B cell (primary cell): ENCODE results near the gene SLC6A20. TPM values are rescaled to one million over a fixed set of nuclear protein-coding genes. Genes with fewer than 3 reads are reported as not detected.

Experiments used
- ATAC-seq: fragments of 200-7000 bp; cut with Tn5 transposase; one replicate; pipeline ENCODE4 v1.10.0; 2021; ENCODE audit warnings: low read depth, mild to moderate bottlenecking, moderate number of reproducible peaks, moderate library complexity
- CTCF ChIA-PET: fragments of 350-600 bp; sonication (Branson Sonifier 250); formaldehyde crosslinking; loops from one replicate; lab custom pipeline; 2021; ENCODE audit warnings: antibody characterized with exemption, inconsistent platforms; lab: Charles Lee
- POLR2A ChIA-PET: fragments of 350-600 bp; sonication (Branson Sonifier 250); formaldehyde crosslinking; loops from one replicate; lab custom pipeline; 2021; ENCODE audit warnings: antibody characterized with exemption; lab: Charles Lee
- DNase-seq: peaks from one replicate; pipeline ENCODE4 v3.0.0; 2013
- H2AFZ ChIP-seq: 2 replicates; pipeline ENCODE4 v1.6.1; 2012; ENCODE audit warnings: mild to moderate bottlenecking, low read depth, low read length; ENCODE audit not compliant: insufficient read depth, poor library complexity, severe bottlenecking
- H3K27ac ChIP-seq, 2 donors: 1 replicate in 1 of 2; 2 replicates in 1 of 2; pipeline ENCODE4 v1.5.1; 2012 to 2013; ENCODE audit warnings: low read length in 2 of 2, mild to moderate bottlenecking in 2 of 2, moderate library complexity in 1 of 2
- H3K27me3 ChIP-seq, 4 experiments: fragments of 200-600 bp in 1 of 4; sonication (generic) in 1 of 4; replicated peaks in 1 of 4; 1 replicate in 2 of 4; 2 replicates in 2 of 4; pipeline versions ENCODE4 v1.6.1 to v1.7.0; 2013 to 2016; ENCODE audit warnings: low read length in 3 of 4, mild to moderate bottlenecking in 2 of 4, mixed read lengths in 1 of 4, moderate library complexity in 1 of 4; ENCODE audit not compliant: insufficient read depth in 4 of 4, control insufficient read depth in 3 of 4; ENCODE audit errors: control extremely low read depth in 1 of 4
- H3K36me3 ChIP-seq, 2 experiments: replicated peaks in 1 of 2; 1 replicate in 1 of 2; 2 replicates in 1 of 2; pipeline versions ENCODE4 v1.6.1 to v1.7.1; 2013; ENCODE audit warnings: low read length in 1 of 2; ENCODE audit not compliant: insufficient read depth in 2 of 2, control insufficient read depth in 1 of 2; ENCODE audit errors: control extremely low read depth in 1 of 2, extremely low read depth in 1 of 2
- H3K4me1 ChIP-seq, 2 donors: fragments of 200-600 bp in 1 of 2; sonication (generic) in 1 of 2; 1 replicate in 1 of 2; 2 replicates in 1 of 2; pipeline versions ENCODE4 v1.5.1 to v1.6.1; 2013 to 2017; ENCODE audit warnings: low read length in 2 of 2; ENCODE audit not compliant: control insufficient read depth in 2 of 2, insufficient read depth in 2 of 2
- H3K4me2 ChIP-seq: replicated peaks from 2 replicates; pipeline ENCODE3; 2012; ENCODE audit warnings: mild to moderate bottlenecking, low read depth, low read length; ENCODE audit not compliant: poor library complexity, severe bottlenecking
- H3K4me3 ChIP-seq, 5 experiments: fragments of 200-600 bp in 1 of 5; sonication (generic) in 1 of 5; 1 replicate in 3 of 5; 2 replicates in 2 of 5; pipeline versions ENCODE4 v1.5.1 to v1.7.0; 2011 to 2016; ENCODE audit warnings: low read length in 4 of 5, mild to moderate bottlenecking in 4 of 5, low read depth in 2 of 5, control low read depth in 1 of 5, moderate library complexity in 1 of 5; ENCODE audit not compliant: insufficient read depth in 1 of 5; ENCODE audit errors: control extremely low read depth in 1 of 5, extremely low read depth in 1 of 5
- H3K79me2 ChIP-seq: fragments of 200-600 bp; sonication (generic); one replicate; pipeline ENCODE4 v1.6.0; 2016; ENCODE audit warnings: low read length; ENCODE audit not compliant: control insufficient read depth, insufficient read depth
- H3K9ac ChIP-seq: fragments of 200-600 bp; sonication (generic); 2 replicates; pipeline ENCODE4 v1.6.1; 2017; ENCODE audit warnings: mild to moderate bottlenecking, low read length, moderate library complexity
- H3K9me3 ChIP-seq, 3 donors: one replicate each; pipeline versions ENCODE4 v1.6.1 to v1.7.1; 2013; ENCODE audit warnings: low read length in 2 of 3; ENCODE audit not compliant: control insufficient read depth in 2 of 3, insufficient read depth in 1 of 3; ENCODE audit errors: control extremely low read depth in 1 of 3
- H4K20me1 ChIP-seq: 2 replicates; pipeline ENCODE4 v1.6.0; 2012; ENCODE audit warnings: mild to moderate bottlenecking, low read length; ENCODE audit not compliant: insufficient read depth, control insufficient read depth, poor library complexity, severe bottlenecking
- H3K27ac Mint-ChIP-seq: one replicate; pipeline ENCODE4 v1.8.0; 2021; ENCODE audit warnings: mixed read lengths
- H3K27me3 Mint-ChIP-seq: one replicate; pipeline ENCODE4 v1.8.0; 2021; ENCODE audit warnings: mixed read lengths
- H3K4me1 Mint-ChIP-seq: one replicate; pipeline ENCODE4 v1.8.0; 2021; ENCODE audit warnings: mixed read lengths
- H3K4me3 Mint-ChIP-seq: one replicate; pipeline ENCODE4 v1.8.0; 2021; ENCODE audit warnings: mixed read lengths
- H3K9me3 Mint-ChIP-seq: one replicate; pipeline ENCODE4 v1.8.0; 2022; ENCODE audit warnings: mixed read lengths; ENCODE audit not compliant: insufficient read depth
- CTCF ChIP-seq: fragments of 200-600 bp; IDR thresholded peaks from one replicate; pipeline ENCODE4 v1.8.0; 2022; ENCODE audit warnings: antibody characterized with exemption, mild to moderate bottlenecking
- EZH2 ChIP-seq: IDR thresholded peaks from 2 replicates; pipeline ENCODE4 v1.6.1; 2012; ENCODE audit warnings: borderline replicate concordance, low read depth, mild to moderate bottlenecking, moderate library complexity, low read length; ENCODE audit not compliant: insufficient read depth, poor library complexity, severe bottlenecking
- WGBS: methylation state at CpG from one replicate; pipeline ENCODE4 v1.1.5; 2013; ENCODE audit warnings: missing lambda C conversion rate; ENCODE audit not compliant: insufficient coverage; 5-methylcytosine and 5-hydroxymethylcytosine counted together
- intact Hi-C: fragments of 100-400 bp; cut with micrococcal nuclease; formaldehyde crosslinking; loops from one replicate; pipeline ENCODE4 v1.10.0; 2022
- polyA plus RNA-seq: library from polyadenylated mRNA; depleted of rRNA; stranded (reverse); fragments of >200 nt; gene quantifications from 2 replicates; pipeline ENCODE4 v1.2.3, GENCODE V29; 2012
- total RNA-seq, 2 donors: library from RNA; stranded (reverse); fragments of 120-200 nt in 1 of 2; gene quantifications; 1 replicate in 1 of 2; 2 replicates in 1 of 2; pipeline versions ENCODE4 v1.2.3 to v1.2.4, GENCODE V29; 2013 to 2022

The SLC6A20 gene
- total and polyA plus RNA-seq, 2 donors (not counting 1 experiment from before 2014, with no cell fraction given), result 0.32 TPM; not detected in 1

GRCh38 chr3:45807681-45808540 lies 11.6 kb upstream of the SLC6A20 start:
- DNase-seq (no peak), ATAC-seq (no peak)
- 92% methylated on average over 8 of the region's 10 CpGs for WGBS
- no peaks in the 10 kb centered on the region for H3K27me3 ChIP-seq
- ChIA-PET CTCF (interaction anchor here (1.0 kb wide), 1 partner anchor 18 kb away, joined by 4 read pairs; no protein-coding TSS in a partner anchor), POLR2A (no interaction called here)
- H3K4me3 ChIP-seq, result no peak overlapping the region
- H3K4me2 ChIP-seq, result no peak overlapping the region
- no peak overlapping the region for H2AFZ ChIP-seq
- no peaks in the 10 kb centered on the region for H3K79me2 ChIP-seq
- intact Hi-C loops, result no loop called here
- no peaks in the 10 kb centered on the region for H3K27me3 Mint-ChIP-seq
- no peak overlapping the region for H3K9ac ChIP-seq
- H3K27ac ChIP-seq, result no peak overlapping the region
- no peaks in the 10 kb centered on the region for H4K20me1 ChIP-seq
- no peaks in the 10 kb centered on the region for H3K36me3 ChIP-seq
- no peaks in the 10 kb centered on the region for H3K4me1 ChIP-seq
- no peaks in the 10 kb centered on the region for H3K9me3 Mint-ChIP-seq
- TF ChIP-seq EZH2 (no peak), CTCF (no peak)
- H3K4me3 Mint-ChIP-seq, result no peak overlapping the region
- H3K27ac Mint-ChIP-seq, result no peak overlapping the region
- no peaks in the 10 kb centered on the region for H3K9me3 ChIP-seq
- no peaks in the 10 kb centered on the region for H3K4me1 Mint-ChIP-seq

- intact Hi-C loops, result no loop called here
- Mint-ChIP-seq H3K9me3 (no peaks in the 10 kb centered on the region), H3K4me1 (no peaks in the 10 kb centered on the region), H3K27ac (no peak overlapping the region), H3K4me3 (no peak overlapping the region), H3K27me3 (no peaks in the 10 kb centered on the region)
- H3K4me3 ChIP-seq, result no peak overlapping the region
- H3K27me3 ChIP-seq, result no peaks in the 10 kb centered on the region
- H3K9me3 ChIP-seq, result no peaks in the 10 kb centered on the region
- no peak for TF ChIP-seq CTCF
- TF ChIP-seq EZH2, result no peak
- H3K79me2 ChIP-seq, result no peaks in the 10 kb centered on the region
- H3K4me1 ChIP-seq, result no peaks in the 10 kb centered on the region
- ChIA-PET POLR2A (no interaction called here), CTCF (interaction anchor here (1.0 kb wide), 1 partner anchor 18 kb away, joined by 4 read pairs; no protein-coding TSS in a partner anchor)
- no peak for DNase-seq
- H2AFZ ChIP-seq, result no peak overlapping the region
- no peak for ATAC-seq
- H4K20me1 ChIP-seq, result no peaks in the 10 kb centered on the region
- WGBS, result 96% methylated on average over 3 of the region's 3 CpGs
- H3K27ac ChIP-seq, result no peak overlapping the region
- no peak overlapping the region for H3K4me2 ChIP-seq
- no peak overlapping the region for H3K9ac ChIP-seq
- H3K36me3 ChIP-seq, result no peaks in the 10 kb centered on the region
Observed at GRCh38 chr3:45807133-45807532, 10.8 kb upstream of the SLC6A20 start.
